HG03457 (cell line): ENCODE measurements around the gene TCERG1L.
"Not testable (repeated sequence)": the region's sequence is repeated elsewhere in the genome, so short reads cannot be mapped to it uniquely, and the experiment has no call there.

Experiments used
- ATAC-seq: cut with Tn5 transposase; IDR thresholded peaks from one replicate; pipeline ENCODE4 v1.9.1; 2021; ENCODE audit warnings: moderate number of reproducible peaks; ENCODE audit not compliant: unreplicated experiment

TCERG1L gene

GRCh38 chr10:131311661-131312477 lies at the start of gene TCERG1L:
Gene TCERG1L (minus strand): TSS chr10:131311721. CDS start chr10:131311635, 86 bp downstream.
- ATAC-seq, result no peak

- ATAC-seq, result no peak
These were observed 47.4 kb upstream of the TCERG1L start for GRCh38 chr10:131358741-131359442.

GRCh38 chr10:131356442-131356841 lies 44.9 kb upstream of the TCERG1L start:
- ATAC-seq, result no peak

GRCh38 chr10:131355881-131356280 lies 44.4 kb upstream of the TCERG1L start:
- ATAC-seq, result no peak

GRCh38 chr10:131355056-131355455 lies 43.5 kb upstream of the TCERG1L start:
- ATAC-seq, result no peak

GRCh38 chr10:131354380-131354779 lies 42.9 kb upstream of the TCERG1L start:
- ATAC-seq, result no peak

- no peak for ATAC-seq
These were observed 41.3 kb upstream of the TCERG1L start for GRCh38 chr10:131352765-131353290.

GRCh38 chr10:131350660-131351059 lies 39.1 kb upstream of the TCERG1L start:
- no peak for ATAC-seq

- no peak for ATAC-seq
These were observed 38.7 kb upstream of the TCERG1L start for GRCh38 chr10:131350245-131350644.

GRCh38 chr10:131346456-131346855 lies 34.9 kb upstream of the TCERG1L start:
- no peak for ATAC-seq

- no peak for ATAC-seq
These were observed 34.2 kb upstream of the TCERG1L start for GRCh38 chr10:131345691-131346090.

- no peak for ATAC-seq
These were observed 33.2 kb upstream of the TCERG1L start for GRCh38 chr10:131344747-131345146.

GRCh38 chr10:131337741-131338140 lies 26.2 kb upstream of the TCERG1L start:
- ATAC-seq, result no peak

- ATAC-seq, result no peak
These were observed 21.3 kb upstream of the TCERG1L start for GRCh38 chr10:131332821-131333220.

- ATAC-seq, result no peak
These were observed 12.4 kb upstream of the TCERG1L start for GRCh38 chr10:131323880-131324279.

GRCh38 chr10:131323025-131323424 lies 11.5 kb upstream of the TCERG1L start:
- ATAC-seq, result no peak

GRCh38 chr10:131322575-131322974 lies 11.1 kb upstream of the TCERG1L start:
- not testable (repeated sequence) for ATAC-seq

GRCh38 chr10:131320860-131321604 lies 9.5 kb upstream of the TCERG1L start:
- ATAC-seq, result no peak

GRCh38 chr10:131318814-131319213 lies 7.3 kb upstream of the TCERG1L start:
- ATAC-seq, result no peak

- no peak for ATAC-seq
These were observed 6.8 kb upstream of the TCERG1L start for GRCh38 chr10:131318291-131318690.
